Parathyroid adenoma (tissue), 2 donors: ENCODE data around the gene MID1IP1.
A peak's percentile ranks its signal among the peaks of the same experiment; 100 is the strongest.

Source experiments
- H2AFZ ChIP-seq: fragments of 300-600 bp; sonication (generic); one replicate; pipeline ENCODE4 v1.7.0; 2017; ENCODE audit warnings: antibody characterized with exemption, mild to moderate bottlenecking
- H3K27ac ChIP-seq: fragments of 300-600 bp; sonication (generic); one replicate; pipeline ENCODE4 v1.7.0; 2017
- H3K27me3 ChIP-seq: fragments of 300-600 bp; sonication (generic); one replicate; pipeline ENCODE4 v1.7.0; 2017; ENCODE audit warnings: low read length; ENCODE audit not compliant: control insufficient read depth, insufficient read depth
- H3K36me3 ChIP-seq: fragments of 300-600 bp; sonication (generic); one replicate; pipeline ENCODE4 v1.7.0; 2017; ENCODE audit warnings: low read length; ENCODE audit not compliant: control insufficient read depth, insufficient read depth
- H3K4me1 ChIP-seq: fragments of 300-600 bp; sonication (generic); one replicate; pipeline ENCODE4 v1.7.0; 2017; ENCODE audit warnings: control low read depth
- H3K4me2 ChIP-seq: fragments of 300-600 bp; sonication (generic); one replicate; pipeline ENCODE4 v1.7.0; 2017; ENCODE audit warnings: low read length
- H3K4me3 ChIP-seq: fragments of 300-600 bp; sonication (generic); one replicate; pipeline ENCODE4 v1.7.0; 2017; ENCODE audit warnings: low read depth, low read length
- H3K79me2 ChIP-seq: fragments of 300-600 bp; sonication (generic); one replicate; pipeline ENCODE4 v1.7.0; 2017; ENCODE audit warnings: control low read depth
- H3K9ac ChIP-seq: fragments of 300-600 bp; sonication (generic); one replicate; pipeline ENCODE4 v1.7.0; 2017; ENCODE audit warnings: mild to moderate bottlenecking
- H3K9me3 ChIP-seq: fragments of 300-600 bp; sonication (generic); one replicate; pipeline ENCODE4 v1.7.0; 2017; ENCODE audit warnings: low read length; ENCODE audit not compliant: control insufficient read depth
- TF ChIP-seq, protein P1 (sequence below): fragments of 300-600 bp; sonication (generic); IDR thresholded peaks from one replicate; pipeline ENCODE4 v1.7.0; 2017; ENCODE audit warnings: antibody characterized with exemption, mild to moderate bottlenecking
- donor health status: primary hyperparathyroidism.

MID1IP1 gene

GRCh38 chrX:38799995-38800580, 1.2 kb upstream of the MID1IP1 start:
- Histone ChIP-seq H3K27ac (no peak overlapping the region), H3K4me3 (no peak overlapping the region), H3K9ac (no peak overlapping the region), H3K27me3 (no peaks in the 10 kb centered on the region), H3K4me1 (no peaks in the 10 kb centered on the region), H3K4me2 (no peak overlapping the region), H2AFZ (peak overlapping the region; percentile 17), H3K36me3 (no peaks in the 10 kb centered on the region), H3K79me2 (no peaks in the 10 kb centered on the region), H3K9me3 (no peaks in the 10 kb centered on the region)
- TF ChIP-seq, protein P1, sequence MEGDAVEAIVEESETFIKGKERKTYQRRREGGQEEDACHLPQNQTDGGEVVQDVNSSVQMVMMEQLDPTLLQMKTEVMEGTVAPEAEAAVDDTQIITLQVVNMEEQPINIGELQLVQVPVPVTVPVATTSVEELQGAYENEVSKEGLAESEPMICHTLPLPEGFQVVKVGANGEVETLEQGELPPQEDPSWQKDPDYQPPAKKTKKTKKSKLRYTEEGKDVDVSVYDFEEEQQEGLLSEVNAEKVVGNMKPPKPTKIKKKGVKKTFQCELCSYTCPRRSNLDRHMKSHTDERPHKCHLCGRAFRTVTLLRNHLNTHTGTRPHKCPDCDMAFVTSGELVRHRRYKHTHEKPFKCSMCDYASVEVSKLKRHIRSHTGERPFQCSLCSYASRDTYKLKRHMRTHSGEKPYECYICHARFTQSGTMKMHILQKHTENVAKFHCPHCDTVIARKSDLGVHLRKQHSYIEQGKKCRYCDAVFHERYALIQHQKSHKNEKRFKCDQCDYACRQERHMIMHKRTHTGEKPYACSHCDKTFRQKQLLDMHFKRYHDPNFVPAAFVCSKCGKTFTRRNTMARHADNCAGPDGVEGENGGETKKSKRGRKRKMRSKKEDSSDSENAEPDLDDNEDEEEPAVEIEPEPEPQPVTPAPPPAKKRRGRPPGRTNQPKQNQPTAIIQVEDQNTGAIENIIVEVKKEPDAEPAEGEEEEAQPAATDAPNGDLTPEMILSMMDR: no peak

DNA sequence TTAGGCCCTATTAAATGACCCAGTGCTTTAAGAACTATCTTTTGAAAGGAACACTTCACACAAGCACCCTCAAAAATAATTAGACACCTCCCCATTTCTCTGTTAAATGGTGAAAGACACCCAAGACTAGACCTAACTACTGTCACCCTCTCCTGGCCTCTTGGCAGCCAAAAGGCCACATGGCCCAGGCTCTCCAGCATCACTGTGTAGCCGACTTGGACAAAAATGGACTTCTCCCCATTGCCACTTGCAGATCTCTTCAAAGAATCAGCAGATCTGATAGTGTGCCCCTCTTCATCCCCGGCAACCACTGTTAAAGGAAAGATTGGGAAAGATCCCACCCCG, 2.0 kb downstream of the MID1IP1 start:
- no peaks in the 10 kb centered on the region for H3K27me3 ChIP-seq
- H3K4me3 ChIP-seq: peak overlapping the region; percentile 62
- no peaks in the 10 kb centered on the region for H3K36me3 ChIP-seq
- H2AFZ ChIP-seq: peak overlapping the region; percentile 84
- TF ChIP-seq, protein P1: no peak
- no peaks in the 10 kb centered on the region for H3K9me3 ChIP-seq
- peak overlapping the region; percentile 82 for H3K4me2 ChIP-seq
- H3K9ac ChIP-seq: no peak overlapping the region
- H3K4me1 ChIP-seq: no peaks in the 10 kb centered on the region
- peak overlapping the region; percentile 81 for H3K27ac ChIP-seq
- no peaks in the 10 kb centered on the region for H3K79me2 ChIP-seq

DNA sequence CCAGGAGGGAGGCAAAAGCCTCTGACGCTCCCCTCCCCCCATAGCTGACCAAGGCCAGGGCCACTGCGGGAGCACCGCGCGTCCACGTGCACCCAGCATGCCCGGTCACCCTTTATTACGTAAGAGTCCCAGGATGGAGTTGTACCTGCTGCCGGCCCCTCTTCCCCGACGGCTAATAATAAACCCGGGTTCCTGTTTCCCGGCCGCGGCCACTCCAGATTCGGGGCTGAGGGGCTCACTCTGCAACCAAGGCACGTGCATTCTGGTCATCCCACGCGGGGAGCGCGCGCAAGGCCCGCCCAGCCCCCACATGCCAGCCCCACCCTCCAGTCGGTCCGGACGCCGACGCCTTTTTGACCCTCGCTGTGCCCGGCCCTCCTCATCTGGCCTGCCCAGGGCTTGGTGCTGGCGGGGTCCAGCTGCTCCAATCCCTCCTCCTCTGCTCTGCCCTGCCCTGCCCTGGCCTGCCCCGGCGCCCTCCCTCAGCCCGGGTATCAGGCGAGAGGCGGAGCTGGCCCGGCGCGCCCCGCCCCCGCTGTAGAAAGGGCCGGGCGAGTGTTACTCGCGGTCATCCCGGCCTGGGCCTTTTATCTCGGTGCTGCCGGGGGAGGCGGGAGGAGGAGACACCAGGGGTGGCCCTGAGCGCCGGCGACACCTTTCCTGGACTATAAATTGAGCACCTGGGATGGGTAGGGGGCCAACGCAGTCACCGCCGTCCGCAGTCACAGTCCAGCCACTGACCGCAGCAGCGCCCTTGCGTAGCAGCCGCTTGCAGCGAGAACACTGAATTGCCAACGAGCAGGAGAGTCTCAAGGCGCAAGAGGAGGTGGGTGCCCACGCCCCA, 2.6 kb downstream of the MID1IP1 start:
- Histone ChIP-seq H3K9ac (peak overlapping the region; percentile 28), H3K79me2 (no peaks in the 10 kb centered on the region), H3K4me2 (peak overlapping the region; percentile 82), H3K4me3 (peak overlapping the region; percentile 62), H3K4me1 (no peaks in the 10 kb centered on the region), H2AFZ (peak overlapping the region; percentile 84), H3K9me3 (no peaks in the 10 kb centered on the region), H3K27ac (peak overlapping the region; percentile 81), H3K27me3 (no peaks in the 10 kb centered on the region), H3K36me3 (no peaks in the 10 kb centered on the region)
- TF ChIP-seq, protein P1: no peak

DNA sequence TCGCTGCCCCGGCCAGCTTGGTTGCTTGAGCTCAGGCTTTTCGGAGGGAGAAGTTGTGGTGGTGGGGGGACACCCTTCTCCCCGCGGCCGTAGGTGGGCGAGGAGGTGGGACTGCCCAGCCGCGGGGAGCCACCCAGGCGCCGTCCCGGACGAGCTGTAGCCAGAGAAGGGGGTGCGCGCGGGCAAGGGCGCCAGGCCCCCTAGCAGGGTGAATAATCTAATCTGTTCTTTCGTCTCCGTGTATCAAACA, 3.1 kb downstream of the MID1IP1 start:
- no peaks in the 10 kb centered on the region for H3K36me3 ChIP-seq
- peak overlapping the region; percentile 28 for H3K9ac ChIP-seq
- no peaks in the 10 kb centered on the region for H3K9me3 ChIP-seq
- peak overlapping the region; percentile 84 for H2AFZ ChIP-seq
- peak overlapping the region; percentile 62 for H3K4me3 ChIP-seq
- peak overlapping the region; percentile 81 for H3K27ac ChIP-seq
- H3K4me2 ChIP-seq: peak overlapping the region; percentile 82
- TF ChIP-seq, protein P1: no peak
- no peaks in the 10 kb centered on the region for H3K79me2 ChIP-seq
- H3K27me3 ChIP-seq: no peaks in the 10 kb centered on the region
- H3K4me1 ChIP-seq: no peaks in the 10 kb centered on the region
